Measurements from ENCODE around the gene ST3GAL4. TPM values are rescaled to one million over a fixed set of nuclear protein-coding genes. Genes with fewer than 3 reads are reported as not detected.

ST3GAL4 gene
- total RNA-seq, 1 donor from 2014 or later = 41.5 TPM

GRCh38 chr11:126339073-126339862 lies 16.2 kb upstream of the ST3GAL4 start:
- intact Hi-C loops (cut with DNase I) = no loop called here
- Histone ChIP-seq H3K27me3 (no peaks in the 10 kb centered on the region), H3K27ac (peak overlapping the region; percentile 18), H3K4me3 (no peak overlapping the region), H3K36me3 (peaks cover 0 to 7% of the 10 kb centered on the region in 2 donors), H3K9me3 (no peaks in the 10 kb centered on the region), H3K4me1 (peaks cover 23% of the 10 kb centered on the region)
- DNase-seq (ENCODE audit: extremely low spot score in 2 of 2) = no peak
- TF ChIP-seq POLR2AphosphoS5 (IDR thresholded peaks at IDR 0.05; ENCODE audit: insufficient read depth in 1 of 2, low read depth in 1 of 2) (no peak), CTCF (IDR thresholded peaks at IDR 0.05) (no peak)

- intact Hi-C loops (cut with DNase I) = no loop called here
- H3K4me1 ChIP-seq = peaks cover 23% of the 10 kb centered on the region
- H3K4me3 ChIP-seq = no peak overlapping the region
- H3K36me3 ChIP-seq = peaks cover 0 to 11% of the 10 kb centered on the region in 2 donors
- H3K9me3 ChIP-seq = no peaks in the 10 kb centered on the region
- TF ChIP-seq CTCF (IDR thresholded peaks at IDR 0.05) = no peak
- peak in 1 of 2 donors; percentile 27 for TF ChIP-seq POLR2AphosphoS5 (IDR thresholded peaks at IDR 0.05; ENCODE audit: insufficient read depth in 1 of 2, low read depth in 1 of 2)
- no peak for TF ChIP-seq POLR2A (IDR thresholded peaks at IDR 0.05)
- H3K27ac ChIP-seq = peak overlapping the region; percentile 18
- no peak for DNase-seq (ENCODE audit: extremely low spot score in 2 of 2)
- no peaks in the 10 kb centered on the region for H3K27me3 ChIP-seq
Observed at GRCh38 chr11:126339863-126340434, 15.5 kb upstream of the ST3GAL4 start.

GRCh38 chr11:126340960-126341606 lies 14.4 kb upstream of the ST3GAL4 start:
- H3K4me3 ChIP-seq = no peak overlapping the region
- no peak overlapping the region for H3K27ac ChIP-seq
- no peak for DNase-seq (ENCODE audit: extremely low spot score in 2 of 2)
- no peaks in the 10 kb centered on the region for H3K9me3 ChIP-seq
- TF ChIP-seq POLR2AphosphoS5 (IDR thresholded peaks at IDR 0.05; ENCODE audit: insufficient read depth in 1 of 2, low read depth in 1 of 2) (no peak), CTCF (IDR thresholded peaks at IDR 0.05) (no peak), POLR2A (IDR thresholded peaks at IDR 0.05) (no peak)
- intact Hi-C loops (cut with DNase I) = no loop called here
- peaks cover 32% of the 10 kb centered on the region for H3K4me1 ChIP-seq
- H3K36me3 ChIP-seq = peaks cover 0 to 5% of the 10 kb centered on the region in 2 donors
- H3K27me3 ChIP-seq = no peaks in the 10 kb centered on the region

- Histone ChIP-seq H3K9me3 (no peaks in the 10 kb centered on the region), H3K36me3 (peaks cover 0 to 5% of the 10 kb centered on the region in 2 donors), H3K27ac (no peak overlapping the region), H3K27me3 (no peaks in the 10 kb centered on the region), H3K4me1 (peaks cover 37% of the 10 kb centered on the region), H3K4me3 (no peak overlapping the region)
- DNase-seq (ENCODE audit: extremely low spot score in 2 of 2) = no peak
- TF ChIP-seq POLR2AphosphoS5 (IDR thresholded peaks at IDR 0.05; ENCODE audit: insufficient read depth in 1 of 2, low read depth in 1 of 2) (no peak), POLR2A (IDR thresholded peaks at IDR 0.05) (no peak)
- intact Hi-C loops (cut with DNase I) = no loop called here
Observed at GRCh38 chr11:126341760-126342161, 13.7 kb upstream of the ST3GAL4 start.

- H3K36me3 ChIP-seq = peaks cover 0 to 5% of the 10 kb centered on the region in 2 donors
- TF ChIP-seq POLR2AphosphoS5 (IDR thresholded peaks at IDR 0.05; ENCODE audit: insufficient read depth in 1 of 2, low read depth in 1 of 2) (no peak), CTCF (IDR thresholded peaks at IDR 0.05) (no peak), POLR2A (IDR thresholded peaks at IDR 0.05) (no peak)
Observed at GRCh38 chr11:126343051-126343450, 12.4 kb upstream of the ST3GAL4 start.

More at GRCh38 chr11:126343051-126343450, 12.4 kb upstream of the ST3GAL4 start:
- peaks cover 49% of the 10 kb centered on the region for H3K4me1 ChIP-seq
- H3K27me3 ChIP-seq = no peaks in the 10 kb centered on the region
- no peak overlapping the region for H3K27ac ChIP-seq
- H3K4me3 ChIP-seq = no peak overlapping the region
- intact Hi-C loops (cut with DNase I) = no loop called here
- DNase-seq (ENCODE audit: extremely low spot score in 2 of 2) = no peak
- H3K9me3 ChIP-seq = no peaks in the 10 kb centered on the region
